ENCODE results near the gene EFR3B. TPM values are rescaled to one million over a fixed set of nuclear protein-coding genes. Genes with fewer than 3 reads are reported as not detected.

The EFR3B gene
- total RNA-seq, 2 experiments from 2014 or later, result not detected

DNA sequence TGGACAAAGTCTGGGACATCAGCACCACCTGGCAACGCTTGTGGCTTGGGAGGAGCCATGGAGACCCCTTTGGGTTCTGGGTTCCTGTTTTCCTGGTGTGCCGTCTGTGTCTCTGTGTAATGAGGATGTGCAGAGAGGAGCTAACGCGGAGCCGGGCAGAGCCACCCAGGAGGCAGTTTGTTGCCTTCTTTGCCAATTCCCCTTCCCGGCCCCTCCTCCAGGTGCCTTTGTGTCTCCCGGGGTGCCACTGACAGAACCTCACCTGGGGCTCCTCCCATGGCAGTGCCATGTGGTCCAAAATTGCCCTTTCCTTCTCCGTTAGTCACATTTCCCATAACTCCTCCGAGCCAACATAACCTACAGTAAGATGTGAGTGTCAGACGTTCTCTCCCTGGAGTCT, 113.5 kb downstream of the EFR3B start:
- H3K4me3 ChIP-seq (ENCODE audit: low read depth, low read length, poor library complexity, severe bottlenecking), result no peak overlapping the region
- H4K20me1 ChIP-seq (ENCODE audit: insufficient read depth, low read length), result no peaks in the 10 kb centered on the region
- ChIA-PET CTCF (ENCODE audit: unreplicated experiment) (interaction anchor here (0.6 kb wide), 1 partner anchor 23 kb away, joined by 3 read pairs; no protein-coding TSS in a partner anchor), POLR2A (interaction anchor here (0.6 kb wide), 2 partner anchors 26 to 316 kb away, joined by 3 to 4 read pairs; no protein-coding TSS in a partner anchor)
- BruUV-seq (replicated peaks), result no TSS peak
- no peaks in the 10 kb centered on the region for H3K79me2 ChIP-seq (ENCODE audit: insufficient read depth, low read depth, low read length)
- H3K27ac ChIP-seq (ENCODE audit: low read depth, low read length, poor library complexity, severe bottlenecking), result no peak overlapping the region
- no peak overlapping the region for H3K4me2 ChIP-seq (ENCODE audit: low read length)
- no peaks in the 10 kb centered on the region for H3K4me1 ChIP-seq (ENCODE audit: insufficient read depth, low read length, poor library complexity, severe bottlenecking)
- intact Hi-C loops (cut with micrococcal nuclease; ENCODE audit: unreplicated experiment), result no loop called here
- no peak overlapping the region for H2AFZ ChIP-seq (ENCODE audit: low read length)
- no peaks in the 10 kb centered on the region for H3K9me3 ChIP-seq (ENCODE audit: low read length)
- H3K36me3 ChIP-seq (ENCODE audit: insufficient read depth, low read length), result no peaks in the 10 kb centered on the region
- no peak for DNase-seq (ENCODE audit: low spot score)
- no peaks in the 10 kb centered on the region for H3K9me2 ChIP-seq (ENCODE audit: insufficient read depth, low read length)
- no peak for TF ChIP-seq EZH2phosphoT487 (IDR thresholded peaks at IDR 0.05; ENCODE audit: borderline replicate concordance, low read depth, low read length)
- TF ChIP-seq, protein P1, sequence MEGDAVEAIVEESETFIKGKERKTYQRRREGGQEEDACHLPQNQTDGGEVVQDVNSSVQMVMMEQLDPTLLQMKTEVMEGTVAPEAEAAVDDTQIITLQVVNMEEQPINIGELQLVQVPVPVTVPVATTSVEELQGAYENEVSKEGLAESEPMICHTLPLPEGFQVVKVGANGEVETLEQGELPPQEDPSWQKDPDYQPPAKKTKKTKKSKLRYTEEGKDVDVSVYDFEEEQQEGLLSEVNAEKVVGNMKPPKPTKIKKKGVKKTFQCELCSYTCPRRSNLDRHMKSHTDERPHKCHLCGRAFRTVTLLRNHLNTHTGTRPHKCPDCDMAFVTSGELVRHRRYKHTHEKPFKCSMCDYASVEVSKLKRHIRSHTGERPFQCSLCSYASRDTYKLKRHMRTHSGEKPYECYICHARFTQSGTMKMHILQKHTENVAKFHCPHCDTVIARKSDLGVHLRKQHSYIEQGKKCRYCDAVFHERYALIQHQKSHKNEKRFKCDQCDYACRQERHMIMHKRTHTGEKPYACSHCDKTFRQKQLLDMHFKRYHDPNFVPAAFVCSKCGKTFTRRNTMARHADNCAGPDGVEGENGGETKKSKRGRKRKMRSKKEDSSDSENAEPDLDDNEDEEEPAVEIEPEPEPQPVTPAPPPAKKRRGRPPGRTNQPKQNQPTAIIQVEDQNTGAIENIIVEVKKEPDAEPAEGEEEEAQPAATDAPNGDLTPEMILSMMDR (conservative IDR thresholded peaks at IDR 0.05; ENCODE audit: low read length), result no peak

- no peaks in the 10 kb centered on the region for H3K79me2 ChIP-seq (ENCODE audit: insufficient read depth, low read depth, low read length)
- no peak overlapping the region for H3K27ac ChIP-seq (ENCODE audit: low read depth, low read length, poor library complexity, severe bottlenecking)
- no peak overlapping the region for H3K4me3 ChIP-seq (ENCODE audit: low read depth, low read length, poor library complexity, severe bottlenecking)
- BruUV-seq (replicated peaks), result no TSS peak
- ChIA-PET CTCF (ENCODE audit: unreplicated experiment) (no interaction called here), POLR2A (no interaction called here)
- H3K36me3 ChIP-seq (ENCODE audit: insufficient read depth, low read length), result no peaks in the 10 kb centered on the region
- no peaks in the 10 kb centered on the region for H3K4me1 ChIP-seq (ENCODE audit: insufficient read depth, low read length, poor library complexity, severe bottlenecking)
- no peak overlapping the region for H2AFZ ChIP-seq (ENCODE audit: low read length)
- no peaks in the 10 kb centered on the region for H4K20me1 ChIP-seq (ENCODE audit: insufficient read depth, low read length)
- TF ChIP-seq, protein P1 (conservative IDR thresholded peaks at IDR 0.05; ENCODE audit: low read length), result no peak
- TF ChIP-seq EZH2phosphoT487 (IDR thresholded peaks at IDR 0.05; ENCODE audit: borderline replicate concordance, low read depth, low read length), result no peak
- DNase-seq (ENCODE audit: low spot score), result no peak
- H3K4me2 ChIP-seq (ENCODE audit: low read length), result no peak overlapping the region
- H3K9me2 ChIP-seq (ENCODE audit: insufficient read depth, low read length), result no peaks in the 10 kb centered on the region
- intact Hi-C loops (cut with micrococcal nuclease; ENCODE audit: unreplicated experiment), result no loop called here
- no peaks in the 10 kb centered on the region for H3K9me3 ChIP-seq (ENCODE audit: low read length)
Measured at GRCh38 chr2:25158096-25158852, 116.4 kb downstream of the EFR3B start.

GRCh38 chr2:25159949-25160348, 118.1 kb downstream of the EFR3B start:
- ChIA-PET CTCF (ENCODE audit: unreplicated experiment) (no interaction called here), POLR2A (no interaction called here)
- Histone ChIP-seq H3K4me2 (ENCODE audit: low read length) (no peak overlapping the region), H3K9me2 (ENCODE audit: insufficient read depth, low read length) (no peaks in the 10 kb centered on the region), H3K9me3 (ENCODE audit: low read length) (no peaks in the 10 kb centered on the region), H2AFZ (ENCODE audit: low read length) (no peak overlapping the region), H3K36me3 (ENCODE audit: insufficient read depth, low read length) (no peaks in the 10 kb centered on the region), H3K4me3 (ENCODE audit: low read depth, low read length, poor library complexity, severe bottlenecking) (no peak overlapping the region), H3K27ac (ENCODE audit: low read depth, low read length, poor library complexity, severe bottlenecking) (no peak overlapping the region), H4K20me1 (ENCODE audit: insufficient read depth, low read length) (no peaks in the 10 kb centered on the region), H3K79me2 (ENCODE audit: insufficient read depth, low read depth, low read length) (no peaks in the 10 kb centered on the region), H3K4me1 (ENCODE audit: insufficient read depth, low read length, poor library complexity, severe bottlenecking) (no peaks in the 10 kb centered on the region)
- intact Hi-C loops (cut with micrococcal nuclease; ENCODE audit: unreplicated experiment), result no loop called here
- TF ChIP-seq, protein P1 (conservative IDR thresholded peaks at IDR 0.05; ENCODE audit: low read length), result no peak
- TF ChIP-seq EZH2phosphoT487 (IDR thresholded peaks at IDR 0.05; ENCODE audit: borderline replicate concordance, low read depth, low read length), result no peak
- BruUV-seq (replicated peaks), result no TSS peak
- no peak for DNase-seq (ENCODE audit: low spot score)

Data from OCI-LY7 (cell line).